Measurements from ENCODE around the gene UEVLD.

- TF ChIP-seq, protein P1, sequence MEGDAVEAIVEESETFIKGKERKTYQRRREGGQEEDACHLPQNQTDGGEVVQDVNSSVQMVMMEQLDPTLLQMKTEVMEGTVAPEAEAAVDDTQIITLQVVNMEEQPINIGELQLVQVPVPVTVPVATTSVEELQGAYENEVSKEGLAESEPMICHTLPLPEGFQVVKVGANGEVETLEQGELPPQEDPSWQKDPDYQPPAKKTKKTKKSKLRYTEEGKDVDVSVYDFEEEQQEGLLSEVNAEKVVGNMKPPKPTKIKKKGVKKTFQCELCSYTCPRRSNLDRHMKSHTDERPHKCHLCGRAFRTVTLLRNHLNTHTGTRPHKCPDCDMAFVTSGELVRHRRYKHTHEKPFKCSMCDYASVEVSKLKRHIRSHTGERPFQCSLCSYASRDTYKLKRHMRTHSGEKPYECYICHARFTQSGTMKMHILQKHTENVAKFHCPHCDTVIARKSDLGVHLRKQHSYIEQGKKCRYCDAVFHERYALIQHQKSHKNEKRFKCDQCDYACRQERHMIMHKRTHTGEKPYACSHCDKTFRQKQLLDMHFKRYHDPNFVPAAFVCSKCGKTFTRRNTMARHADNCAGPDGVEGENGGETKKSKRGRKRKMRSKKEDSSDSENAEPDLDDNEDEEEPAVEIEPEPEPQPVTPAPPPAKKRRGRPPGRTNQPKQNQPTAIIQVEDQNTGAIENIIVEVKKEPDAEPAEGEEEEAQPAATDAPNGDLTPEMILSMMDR (conservative IDR thresholded peaks at IDR 0.05 in 1 of 2, IDR thresholded peaks at IDR 0.05 in 1 of 2; ENCODE audit: low read depth in 1 of 2, low read length in 2 of 2), result no peak
- no peak for TF ChIP-seq EZH2 (IDR thresholded peaks at IDR 0.05; ENCODE audit: low read length, missing control alignments)
Measured at GRCh38 chr11:18490319-18490718, 98.2 kb downstream of the UEVLD start.
